Muscle of back (tissue), 11 donors: ENCODE measurements around the gene UGT2A1. TPM values are rescaled to one million over a fixed set of nuclear protein-coding genes. Genes with fewer than 3 reads are reported as not detected.

ENCODE experiments used
- DNase-seq, 3 donors: peaks; one replicate each; pipeline versions ENCODE4 v3.0.0 to v3.0.0-alpha.2; 2013
- polyA plus RNA-seq, 10 donors: library from polyadenylated mRNA; unstranded; fragments of 120-200 nt; gene quantifications; one replicate each; pipeline ENCODE4 v1.2.1, GENCODE V29; 2013; ENCODE audit not compliant: insufficient read length in 10 of 10

UGT2A1 gene
- polyA plus RNA-seq, 10 donors: 0.07 to 0.54 (median 0.18) TPM; not detected in 4

- no peak for DNase-seq
Measured at GRCh38 chr4:69591364-69591763, 61.7 kb downstream of the UGT2A1 start.

- DNase-seq: no peak
Measured at GRCh38 chr4:69589884-69590283, 63.2 kb downstream of the UGT2A1 start.

DNA sequence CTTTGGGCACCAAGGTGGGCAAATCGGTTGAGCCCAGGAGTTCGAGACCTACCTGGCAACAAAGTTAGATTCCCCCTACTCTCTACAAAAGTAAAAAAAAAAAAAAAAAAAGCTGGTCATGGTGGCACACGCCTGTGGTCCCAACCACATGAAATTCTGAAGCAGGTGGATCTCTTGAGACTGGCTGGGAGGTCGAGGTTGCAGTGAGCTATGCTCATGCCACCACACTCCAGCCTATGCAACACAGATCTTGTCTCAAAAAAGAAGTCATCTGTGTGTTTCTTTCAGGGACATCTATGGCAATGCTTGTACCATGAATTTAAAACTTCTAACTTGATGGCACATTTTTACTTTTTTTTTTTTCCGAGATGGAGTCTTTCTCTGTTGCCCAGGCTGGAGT lies 68.9 kb downstream of the UGT2A1 start:
- DNase-seq: no peak

- no peak for DNase-seq
Measured at GRCh38 chr4:69583543-69583942, 69.5 kb downstream of the UGT2A1 start.

DNA sequence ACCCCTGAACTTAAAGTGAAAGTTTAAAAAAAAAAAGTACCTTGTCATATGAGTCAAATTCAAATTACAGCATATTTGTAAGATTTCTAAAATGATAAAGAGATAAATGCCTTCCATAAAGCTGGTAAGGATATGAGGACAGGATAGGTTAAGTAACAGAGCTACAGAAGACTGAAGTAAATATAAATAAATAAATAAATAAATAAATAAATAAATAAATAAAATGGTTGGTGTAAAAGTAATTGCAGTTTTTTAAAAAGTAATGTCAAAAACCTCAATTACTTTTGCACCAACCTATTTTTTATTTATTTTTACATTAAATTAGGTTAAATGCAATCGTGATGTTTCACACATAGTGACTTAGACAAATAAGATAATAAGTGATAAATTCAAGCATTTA lies 75.8 kb downstream of the UGT2A1 start:
- no peak for DNase-seq

DNA sequence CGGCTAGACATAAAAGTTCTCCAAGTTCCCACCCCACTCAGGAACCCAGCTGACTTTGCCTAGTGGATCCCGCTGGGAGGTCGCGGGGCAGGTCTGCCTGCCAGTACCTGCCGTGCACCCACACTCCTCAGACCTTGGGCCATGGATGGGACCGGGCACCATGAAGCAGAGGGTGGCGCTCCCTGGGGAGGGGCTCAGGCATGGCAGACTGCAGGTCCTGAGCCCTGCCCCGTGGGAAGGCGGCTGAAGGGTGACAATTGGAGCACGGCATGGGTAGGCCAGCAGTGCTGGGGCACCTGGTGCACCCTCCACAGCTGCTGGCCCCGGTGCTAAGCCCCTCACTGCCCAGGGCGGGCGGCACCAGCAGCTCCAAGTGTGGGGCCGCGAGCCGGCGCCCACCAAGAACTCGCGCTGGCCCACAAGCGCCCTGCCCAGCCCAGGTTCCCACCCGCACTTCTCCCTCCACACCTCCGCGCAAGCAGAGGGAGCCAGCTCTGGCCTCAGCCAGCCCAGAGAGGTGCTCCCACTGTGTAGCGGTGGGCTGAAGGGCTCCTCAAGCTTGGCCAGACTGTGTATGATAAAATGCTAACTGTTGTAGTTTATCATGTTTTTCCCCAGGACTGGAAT lies 76.7 kb downstream of the UGT2A1 start:
- no peak for DNase-seq

DNA sequence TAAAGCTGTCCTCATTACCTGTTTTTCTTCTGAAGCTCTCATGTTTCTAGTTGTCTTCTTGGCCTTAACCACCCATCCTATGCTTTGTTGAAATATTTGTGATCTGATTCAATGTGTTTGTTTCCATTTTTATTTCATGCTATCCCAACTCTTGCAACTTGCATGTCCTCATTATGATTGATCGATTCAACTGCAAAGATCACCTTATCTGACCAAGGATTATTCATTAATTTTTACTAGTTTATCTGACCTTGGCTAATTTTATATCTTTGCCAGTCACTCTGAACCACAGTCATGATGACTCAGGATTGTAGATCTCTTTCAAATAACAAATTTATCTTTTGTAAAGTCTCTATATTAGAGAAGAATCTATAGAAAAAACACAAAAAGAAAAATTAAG lies 84.3 kb downstream of the UGT2A1 start:
- DNase-seq: no peak

DNA sequence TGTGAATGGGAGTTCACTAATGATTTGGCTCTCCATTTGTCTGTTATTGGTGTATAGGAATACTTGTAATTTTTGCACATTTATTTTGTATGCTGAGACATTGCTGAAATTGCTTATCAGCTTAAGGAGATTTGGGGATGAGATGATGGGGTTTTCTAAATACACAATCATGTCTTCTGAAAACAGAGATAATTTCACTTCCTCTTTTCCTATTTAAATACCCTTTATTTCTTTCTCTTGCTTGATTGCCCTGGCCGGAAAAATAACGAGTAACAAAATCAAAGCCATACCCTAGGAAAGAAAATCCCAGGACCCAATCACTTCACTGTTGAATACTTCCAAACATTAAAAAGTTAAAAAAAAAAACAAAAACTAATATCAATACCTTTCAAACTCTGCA lies 89.6 kb downstream of the UGT2A1 start:
- DNase-seq: no peak

- DNase-seq: no peak
Measured at GRCh38 chr4:69549651-69550050, 103.4 kb downstream of the UGT2A1 start.

DNA sequence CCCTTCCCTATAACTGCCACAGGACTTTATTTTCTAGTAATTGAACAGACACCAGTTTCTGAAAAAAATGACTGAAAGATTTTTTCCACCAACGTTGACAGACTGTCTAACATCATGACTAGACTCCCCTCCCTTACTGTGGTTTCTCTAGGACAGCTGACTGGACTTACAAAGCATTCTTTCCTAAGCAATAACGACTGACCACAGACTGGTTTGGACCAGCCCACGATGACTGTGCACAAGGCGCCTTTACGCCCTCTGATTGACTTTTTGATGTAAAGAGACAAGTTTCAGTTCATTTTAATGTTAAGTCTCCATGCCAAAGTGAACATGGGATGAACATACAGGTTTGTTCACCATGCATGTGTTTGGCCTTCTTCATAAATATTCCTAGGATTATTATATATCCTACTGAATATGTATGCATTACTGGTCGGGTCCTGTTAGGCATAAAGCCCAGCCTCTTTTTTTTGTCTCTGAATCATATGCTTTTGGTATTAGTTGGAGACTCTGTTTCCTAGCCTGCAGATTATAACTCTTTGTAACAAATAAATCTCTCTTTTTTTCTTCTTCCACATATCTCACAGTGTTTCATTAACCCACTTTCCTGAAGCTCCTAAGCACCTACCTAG lies 106.8 kb downstream of the UGT2A1 start:
- DNase-seq: peak in 1 of 3 donors; percentile 19

Other genes starting within 250 kb of the UGT2A1 start
- gene UGT2B4, start 157.3 kb downstream of the UGT2A1 start, polyA plus RNA-seq: under 1 TPM in 2 of 10 donors, not detected in 8; 0.24 to 0.42 TPM
- under 1 TPM in 1 of 10 donors, not detected in 9; 0.15 TPM for gene UGT2A2, start 13.6 kb downstream of the UGT2A1 start, polyA plus RNA-seq
- gene SULT1B1, start 107.4 kb upstream of the UGT2A1 start, polyA plus RNA-seq: 1 to 10 TPM in 3 of 10 donors, under 1 TPM in 7; 0.41 to 8.3 (median 0.64) TPM
- gene SULT1E1, start 206.9 kb upstream of the UGT2A1 start, polyA plus RNA-seq: 10 to 100 TPM; 18.7 to 87.5 (median 34.9) TPM